CD4-positive, alpha-beta T cell treated with Interferon alpha-2 for 1 hour (primary cell): ENCODE results near the gene NOX5.
"Not testable (repeated sequence)": the region's sequence is repeated elsewhere in the genome, so short reads cannot be mapped to it uniquely, and the experiment has no call there.

Experiments used
- DNase-seq, 2 donors: peaks; one replicate each; pipeline ENCODE4 v3.0.0-alpha.2; 2020 to 2022

Gene NOX5, protein sequence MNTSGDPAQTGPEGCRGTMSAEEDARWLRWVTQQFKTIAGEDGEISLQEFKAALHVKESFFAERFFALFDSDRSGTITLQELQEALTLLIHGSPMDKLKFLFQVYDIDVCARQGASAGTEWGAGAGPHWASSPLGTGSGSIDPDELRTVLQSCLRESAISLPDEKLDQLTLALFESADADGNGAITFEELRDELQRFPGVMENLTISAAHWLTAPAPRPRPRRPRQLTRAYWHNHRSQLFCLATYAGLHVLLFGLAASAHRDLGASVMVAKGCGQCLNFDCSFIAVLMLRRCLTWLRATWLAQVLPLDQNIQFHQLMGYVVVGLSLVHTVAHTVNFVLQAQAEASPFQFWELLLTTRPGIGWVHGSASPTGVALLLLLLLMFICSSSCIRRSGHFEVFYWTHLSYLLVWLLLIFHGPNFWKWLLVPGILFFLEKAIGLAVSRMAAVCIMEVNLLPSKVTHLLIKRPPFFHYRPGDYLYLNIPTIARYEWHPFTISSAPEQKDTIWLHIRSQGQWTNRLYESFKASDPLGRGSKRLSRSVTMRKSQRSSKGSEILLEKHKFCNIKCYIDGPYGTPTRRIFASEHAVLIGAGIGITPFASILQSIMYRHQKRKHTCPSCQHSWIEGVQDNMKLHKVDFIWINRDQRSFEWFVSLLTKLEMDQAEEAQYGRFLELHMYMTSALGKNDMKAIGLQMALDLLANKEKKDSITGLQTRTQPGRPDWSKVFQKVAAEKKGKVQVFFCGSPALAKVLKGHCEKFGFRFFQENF

DNA sequence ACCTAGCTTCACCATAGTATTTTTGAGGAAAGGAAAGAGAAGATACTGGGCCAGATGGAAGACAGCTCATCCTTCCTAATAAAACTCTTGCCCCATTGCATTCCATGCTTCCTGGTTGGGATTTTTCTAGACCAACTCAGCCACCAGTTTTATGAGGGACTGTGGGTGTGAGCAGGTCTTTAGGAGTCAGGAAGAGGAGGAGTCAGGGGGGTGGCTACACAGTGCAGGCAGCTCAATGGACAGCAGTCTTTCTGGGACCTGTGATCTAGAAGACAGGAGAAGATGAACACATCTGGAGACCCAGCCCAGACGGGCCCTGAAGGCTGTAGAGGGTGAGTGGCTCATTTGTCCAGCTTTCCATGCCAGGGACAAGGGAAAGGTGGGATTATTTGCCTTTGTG lies at the start of gene NOX5:
TSS of gene NOX5 (plus strand) at position 242 of the 400 bp plus-strand sequence. CDS start at position 283, 41 bp downstream.
- DNase-seq, result no peak

DNA sequence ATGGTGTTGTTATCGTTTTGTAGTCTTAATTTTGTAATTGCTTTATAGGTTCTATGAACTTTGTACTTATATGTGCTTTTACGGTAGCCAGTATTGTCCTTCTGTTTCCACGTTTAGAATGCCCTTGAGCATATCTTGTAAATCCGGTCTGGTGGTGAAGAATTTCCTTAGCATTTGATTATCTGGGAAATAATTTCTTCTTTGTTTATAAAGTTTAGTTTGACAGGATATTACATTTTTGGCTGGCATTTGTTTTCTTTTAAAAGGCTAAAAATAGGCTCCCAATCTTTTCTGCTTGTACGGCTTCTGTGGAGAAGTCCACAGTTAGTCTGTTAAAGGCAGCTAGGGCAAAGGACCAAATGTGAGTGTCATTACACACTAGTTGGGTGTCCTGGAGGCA lies 47.5 kb upstream of the NOX5 start:
- DNase-seq, result no peak

DNA sequence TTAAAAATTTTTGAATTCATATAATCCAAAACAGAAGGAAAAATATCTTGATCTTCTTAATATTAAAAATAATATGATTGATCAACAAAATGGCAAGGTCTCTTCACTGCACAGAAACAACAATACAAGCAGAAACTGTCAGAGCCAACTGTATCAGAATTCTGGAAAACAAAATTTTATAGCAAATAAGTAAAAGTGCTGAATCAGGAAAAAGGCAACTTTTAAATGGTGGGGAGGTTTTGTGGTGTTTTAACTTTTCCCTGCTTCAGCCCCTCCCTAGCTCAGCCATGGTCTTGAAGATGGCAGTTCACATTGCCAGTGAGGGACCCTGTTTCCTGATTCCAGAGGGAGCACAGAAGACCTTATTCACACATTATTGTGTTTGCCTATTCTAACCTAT lies 46.5 kb upstream of the NOX5 start:
- DNase-seq, result no peak

DNA sequence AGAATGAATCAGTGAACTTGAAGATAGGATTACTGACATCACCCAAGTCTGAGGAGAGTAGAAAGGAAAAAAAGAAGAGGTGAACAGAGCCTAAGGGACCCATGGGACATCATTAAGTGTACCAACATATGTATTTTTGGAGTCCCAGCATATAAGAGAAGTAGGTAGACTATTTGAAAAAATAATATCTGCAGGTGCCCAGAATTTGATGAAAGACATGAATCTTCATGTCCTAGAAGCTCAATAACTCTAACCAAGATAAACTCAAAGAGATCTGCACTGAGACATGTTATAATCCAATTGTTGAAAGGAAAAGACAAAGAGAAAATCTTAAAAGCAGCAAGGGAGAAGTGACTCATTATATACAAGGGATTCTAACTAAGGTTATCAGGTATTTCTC lies 45.2 kb upstream of the NOX5 start:
- DNase-seq, result no peak

DNA sequence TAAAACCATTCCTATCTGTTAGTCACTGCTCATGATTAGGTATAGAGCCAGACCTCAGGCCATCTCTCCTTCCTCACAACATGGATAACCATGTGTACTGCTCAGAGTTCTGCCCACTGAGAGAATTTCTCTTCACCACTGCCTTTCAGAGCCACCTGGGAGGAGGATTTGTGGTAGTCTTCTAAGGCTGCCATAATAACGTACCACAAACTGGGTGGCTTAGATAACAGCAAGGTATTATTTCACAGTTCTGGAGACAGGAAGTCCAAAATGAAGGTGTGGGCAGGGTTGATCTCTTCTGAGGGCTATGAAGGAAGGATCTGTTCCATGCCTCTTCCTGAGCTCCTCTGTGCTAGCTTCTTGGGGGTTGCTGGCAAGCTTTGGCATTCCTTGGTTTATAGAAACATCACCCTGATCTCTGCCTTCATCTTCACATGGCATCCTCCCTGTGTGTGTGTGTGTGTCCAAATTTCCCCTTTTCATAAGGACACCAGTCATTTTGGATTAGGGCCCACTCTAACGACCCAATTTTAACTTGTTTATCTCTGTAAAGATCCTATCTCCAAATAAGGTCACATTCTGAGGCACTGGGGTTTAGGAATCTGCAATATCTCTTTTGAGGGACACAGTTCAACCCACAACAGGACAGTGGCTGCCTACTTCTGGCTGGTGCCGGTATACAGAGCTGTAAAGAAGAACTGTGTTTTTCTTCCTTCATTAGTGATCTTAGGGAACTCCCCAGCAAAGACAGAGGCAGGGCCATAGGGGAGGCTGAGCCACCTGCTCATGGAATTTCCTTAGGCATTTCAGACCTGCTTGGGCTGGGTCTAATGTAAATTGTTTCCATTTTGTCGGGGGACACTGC lies 42.1 kb upstream of the NOX5 start:
- DNase-seq, result no peak

DNA sequence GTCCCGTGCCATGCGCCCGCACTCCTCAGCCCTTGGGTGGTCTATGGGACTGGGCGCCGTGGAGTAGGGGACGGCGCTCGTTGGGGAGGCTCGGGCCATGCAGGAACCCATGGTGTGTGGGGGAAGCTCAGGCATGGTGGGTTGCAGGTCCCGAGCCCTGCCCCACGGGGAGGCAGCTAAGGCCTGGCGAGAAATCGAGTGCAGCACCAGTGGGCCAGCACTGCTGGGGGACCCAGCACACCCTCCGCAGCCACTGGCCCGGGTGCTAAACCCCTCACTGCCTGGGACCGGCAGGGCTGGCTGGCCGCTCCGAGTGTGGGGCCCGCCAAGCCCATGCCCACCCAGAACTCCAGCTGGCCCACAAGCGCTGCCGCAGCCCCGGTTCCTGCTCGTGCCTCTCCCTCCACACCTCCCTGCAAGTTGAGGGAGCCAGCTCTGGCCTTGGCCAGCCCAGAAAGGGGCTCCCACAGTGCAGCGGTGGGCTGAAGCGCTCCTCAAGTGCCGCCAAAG lies 38.8 kb upstream of the NOX5 start:
- not testable (repeated sequence) for DNase-seq

DNA sequence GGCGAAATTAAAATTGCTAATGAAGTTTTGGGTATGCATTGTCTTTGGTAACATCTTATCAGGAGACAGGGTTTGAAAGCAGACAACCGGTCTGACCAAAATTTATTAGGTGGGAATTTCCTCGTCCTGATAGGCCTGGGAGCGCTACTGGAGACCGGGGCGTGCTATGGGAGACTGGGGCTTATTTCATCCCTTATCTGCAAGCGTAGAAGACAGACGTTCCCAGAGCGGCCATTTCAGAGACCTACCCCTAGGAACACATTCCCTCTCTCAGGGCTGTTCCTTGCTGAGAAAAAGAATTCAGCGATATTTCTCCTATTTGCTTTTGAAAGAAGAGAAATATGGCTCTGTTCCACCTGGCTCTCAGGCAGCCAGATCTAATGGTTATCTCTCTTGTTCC lies 37.1 kb upstream of the NOX5 start:
- DNase-seq, result not testable (repeated sequence)

DNA sequence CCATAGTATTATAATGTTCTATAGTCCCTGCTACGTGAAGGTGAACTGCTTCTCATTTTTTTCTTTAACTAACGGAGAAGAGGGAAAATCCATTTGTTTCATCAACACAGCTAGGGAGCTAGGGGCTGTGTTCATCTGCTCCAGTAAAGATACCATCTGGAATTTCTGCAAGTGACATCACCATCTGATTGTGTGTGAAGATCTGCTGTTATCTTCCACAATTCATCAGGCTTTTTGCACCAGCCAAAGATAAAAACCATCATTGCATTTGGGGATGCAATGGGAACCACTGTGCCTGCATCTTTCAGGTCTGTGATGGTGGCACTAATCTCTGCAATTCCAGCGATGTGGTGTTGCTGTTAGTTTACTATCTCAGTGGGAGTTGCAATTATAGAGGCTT lies 35.5 kb upstream of the NOX5 start:
- no peak for DNase-seq

DNA sequence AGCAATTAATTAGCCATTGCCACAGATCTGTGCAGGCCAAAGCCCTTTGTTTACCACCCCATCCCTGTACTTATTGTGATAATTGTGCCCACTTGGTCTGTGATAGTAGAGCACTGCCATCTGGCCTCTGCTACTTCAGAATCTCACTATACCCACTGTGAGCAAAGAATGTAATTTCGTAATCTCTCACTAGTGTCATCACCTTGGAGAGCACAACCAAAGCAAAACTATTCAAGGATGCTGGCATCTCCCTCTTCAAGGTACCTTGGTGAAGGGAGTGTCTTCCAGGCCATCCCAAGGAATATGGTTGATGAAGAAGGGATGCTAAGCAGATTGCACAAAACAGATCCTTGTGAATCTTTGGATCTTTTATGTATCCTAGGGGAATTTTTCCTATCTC lies 34.7 kb upstream of the NOX5 start:
- no peak for DNase-seq

DNA sequence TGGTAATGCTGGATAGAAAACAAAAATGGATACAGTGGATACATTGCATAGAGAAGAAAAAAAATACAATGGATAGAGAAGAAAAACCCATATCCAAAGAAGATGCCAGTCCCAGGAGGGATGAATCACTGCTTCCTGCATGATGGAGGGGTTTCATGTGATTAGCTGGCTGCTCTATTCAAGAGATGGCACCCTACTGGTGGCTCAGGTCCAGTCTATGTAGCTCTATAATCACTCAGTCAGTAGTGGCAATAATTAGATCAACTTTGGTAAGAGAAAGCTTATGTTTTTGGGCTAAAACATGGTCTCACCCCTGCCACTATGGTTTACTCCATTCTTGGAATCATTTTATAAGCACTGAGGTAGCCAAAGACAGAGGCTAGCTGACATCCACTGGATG lies 33.7 kb upstream of the NOX5 start:
- no peak for DNase-seq

DNA sequence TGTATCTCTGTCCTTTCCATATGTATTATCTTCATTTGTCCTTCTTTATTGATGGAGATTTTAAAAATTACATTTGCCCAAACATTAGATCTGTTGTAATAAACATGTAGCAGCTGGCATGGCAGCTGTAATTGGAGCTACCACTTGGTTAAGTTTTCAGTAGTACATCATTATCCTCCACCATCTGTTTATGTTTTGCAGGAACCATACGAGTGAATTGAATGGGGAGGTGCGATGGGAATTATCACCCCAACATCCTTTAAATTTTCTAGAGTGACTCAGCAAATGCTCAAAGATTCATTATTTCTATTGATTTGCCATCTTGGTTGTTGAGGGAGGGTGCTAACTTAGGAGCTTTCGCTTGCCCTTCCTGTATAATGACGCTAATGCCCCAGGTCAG lies 32.6 kb upstream of the NOX5 start:
- DNase-seq, result no peak

DNA sequence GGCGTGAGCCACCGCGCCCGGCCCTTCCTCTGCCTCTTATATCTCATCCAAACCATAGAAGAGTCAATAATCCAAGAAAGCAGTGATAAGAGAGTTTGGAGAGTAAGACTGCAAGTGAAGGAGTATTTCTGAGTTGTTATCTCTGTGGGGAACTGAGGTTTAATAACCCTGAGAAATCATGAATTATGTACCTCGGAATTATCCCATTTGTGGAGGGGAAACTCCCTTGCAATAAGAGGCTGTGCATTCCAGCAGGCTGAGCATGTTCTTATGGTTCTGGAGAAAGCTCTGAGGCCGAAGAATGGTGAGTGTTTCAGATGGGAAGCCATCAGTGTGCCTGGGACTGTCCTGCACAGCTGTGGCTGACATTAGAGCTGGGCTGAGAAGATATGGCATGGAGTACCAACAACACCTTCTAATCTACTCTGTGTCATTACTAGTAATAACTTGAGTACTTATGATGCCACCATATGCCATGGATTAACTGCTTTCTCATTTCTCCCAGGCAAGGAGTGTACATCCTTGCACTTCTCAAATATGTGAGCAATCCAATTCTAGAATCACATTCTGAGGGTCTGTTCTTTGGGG lies 31.4 kb upstream of the NOX5 start:
- no peak for DNase-seq

DNA sequence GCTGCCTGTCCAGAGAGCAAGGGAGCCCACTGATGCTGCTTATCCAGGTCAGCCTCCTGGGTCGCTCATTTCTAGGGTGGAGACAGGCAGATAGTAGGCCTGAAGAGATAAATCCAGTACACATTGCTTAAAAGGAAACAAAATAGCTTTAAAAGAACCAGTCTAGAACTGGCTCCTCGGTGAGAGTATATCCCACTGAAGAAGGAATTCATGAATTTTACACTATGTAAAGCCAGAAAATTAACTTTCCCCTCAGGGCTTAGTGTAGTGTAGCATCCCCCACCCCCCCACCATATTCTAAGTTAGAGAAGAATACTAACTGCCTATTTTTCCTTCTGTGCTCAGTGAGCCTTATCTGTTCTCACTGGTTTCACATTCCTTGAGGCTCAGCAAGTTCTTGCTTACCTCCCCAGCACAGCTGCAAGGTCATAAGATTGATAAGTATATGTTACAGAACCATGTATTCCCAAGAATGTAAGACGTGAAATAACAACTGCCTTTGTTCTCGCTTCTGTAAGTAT lies 30.5 kb upstream of the NOX5 start:
- no peak for DNase-seq

DNA sequence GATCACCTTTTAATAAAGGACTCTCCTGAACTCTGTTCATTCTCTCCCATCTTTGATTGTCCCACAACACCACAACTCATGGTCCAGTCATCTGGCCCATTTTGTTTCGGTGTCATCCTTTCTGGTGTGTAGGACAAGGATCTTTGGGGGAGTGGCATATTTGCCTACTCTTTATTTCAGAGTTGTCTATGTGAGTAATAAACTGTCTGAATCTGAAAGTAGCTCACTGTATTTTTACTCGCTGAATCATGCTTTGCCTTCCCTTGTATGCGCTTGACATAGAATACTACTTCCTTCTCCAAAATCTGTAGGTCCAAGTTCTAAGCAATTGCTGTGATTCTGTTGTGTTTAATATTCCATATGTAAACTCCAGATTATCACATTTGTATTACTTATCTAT lies 29.9 kb upstream of the NOX5 start:
- no peak for DNase-seq

DNA sequence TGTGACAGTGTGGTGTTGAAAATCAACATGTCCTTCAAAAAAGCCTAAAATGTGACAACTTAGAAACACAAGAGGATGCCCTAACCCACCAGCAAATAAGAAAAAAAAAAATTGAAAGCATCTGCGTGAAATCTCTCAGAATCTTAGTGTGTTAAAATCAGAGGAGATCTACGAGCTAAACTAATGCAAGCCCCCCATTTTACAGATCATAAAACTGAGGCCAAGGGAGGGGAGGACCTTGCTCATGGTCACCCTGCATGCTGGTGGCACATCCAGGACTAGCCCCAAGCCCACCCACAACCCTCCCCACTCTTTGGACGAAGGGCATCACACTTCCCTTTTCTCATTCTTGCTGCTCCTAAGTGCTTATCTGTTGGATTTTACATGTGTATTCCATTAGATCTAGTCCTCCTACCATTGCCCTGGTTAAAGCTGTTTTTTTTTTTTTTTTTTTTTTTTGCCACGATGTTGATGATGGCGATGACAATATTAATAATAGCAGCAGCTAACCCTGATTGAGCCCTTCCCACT lies 29.1 kb upstream of the NOX5 start:
- no peak for DNase-seq

DNA sequence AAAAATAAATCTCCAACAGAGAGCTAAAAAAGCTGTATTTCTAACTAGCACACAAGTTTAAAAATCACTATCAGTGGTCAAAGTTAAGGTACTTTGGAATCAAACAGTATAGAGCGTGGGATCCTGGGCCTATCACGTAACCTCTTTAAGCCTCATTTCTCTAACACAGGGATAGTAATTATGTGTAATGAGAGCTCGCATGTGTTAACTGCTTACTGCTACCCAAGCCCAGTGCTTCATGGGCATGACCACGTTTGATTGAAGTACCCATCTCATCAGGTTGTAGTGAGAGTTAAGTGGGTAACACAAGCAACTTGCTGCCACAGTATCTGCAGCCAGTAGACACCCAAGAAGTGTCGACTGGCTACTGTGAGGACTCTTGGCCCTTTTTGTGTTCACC lies 28.2 kb upstream of the NOX5 start:
- no peak for DNase-seq

DNA sequence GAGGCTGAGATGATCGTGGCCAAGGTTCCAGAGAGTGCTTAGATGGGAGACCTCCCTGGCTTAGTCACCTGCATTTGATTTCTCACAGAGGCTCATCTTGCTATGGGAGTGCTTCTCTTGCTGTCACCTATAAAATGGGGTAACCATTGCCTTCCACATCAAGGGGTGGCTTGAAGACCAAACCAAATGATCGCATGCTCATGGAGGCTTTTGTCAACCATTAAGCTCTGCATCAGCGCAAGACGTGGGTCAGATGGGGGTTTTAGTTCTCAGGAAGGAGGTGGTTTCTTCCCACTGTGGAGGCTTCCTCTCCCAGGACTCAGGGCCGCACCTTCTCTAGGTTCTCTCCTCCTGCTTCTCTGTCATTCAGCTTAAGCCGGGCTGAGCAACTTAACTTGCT lies 27.4 kb upstream of the NOX5 start:
- no peak for DNase-seq

DNA sequence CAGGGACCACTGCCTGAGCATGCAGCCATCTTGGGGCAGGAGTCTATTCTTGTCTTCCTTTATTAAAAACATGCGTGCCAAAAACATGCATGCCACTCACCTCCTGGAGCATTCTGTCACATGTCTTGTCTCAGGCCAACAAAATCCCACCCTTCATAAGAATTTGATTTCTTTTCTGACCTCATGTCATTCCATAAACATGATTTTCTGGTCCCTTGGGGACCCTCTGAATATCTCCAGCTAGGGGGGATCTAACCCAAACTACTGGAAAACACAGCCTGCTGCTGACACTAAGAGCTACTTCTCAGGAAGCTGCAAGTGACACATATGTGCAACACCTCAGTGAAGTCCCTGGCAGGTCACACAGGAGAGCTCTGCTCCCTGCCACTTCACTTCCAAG lies 26.8 kb upstream of the NOX5 start:
- DNase-seq, result no peak

DNA sequence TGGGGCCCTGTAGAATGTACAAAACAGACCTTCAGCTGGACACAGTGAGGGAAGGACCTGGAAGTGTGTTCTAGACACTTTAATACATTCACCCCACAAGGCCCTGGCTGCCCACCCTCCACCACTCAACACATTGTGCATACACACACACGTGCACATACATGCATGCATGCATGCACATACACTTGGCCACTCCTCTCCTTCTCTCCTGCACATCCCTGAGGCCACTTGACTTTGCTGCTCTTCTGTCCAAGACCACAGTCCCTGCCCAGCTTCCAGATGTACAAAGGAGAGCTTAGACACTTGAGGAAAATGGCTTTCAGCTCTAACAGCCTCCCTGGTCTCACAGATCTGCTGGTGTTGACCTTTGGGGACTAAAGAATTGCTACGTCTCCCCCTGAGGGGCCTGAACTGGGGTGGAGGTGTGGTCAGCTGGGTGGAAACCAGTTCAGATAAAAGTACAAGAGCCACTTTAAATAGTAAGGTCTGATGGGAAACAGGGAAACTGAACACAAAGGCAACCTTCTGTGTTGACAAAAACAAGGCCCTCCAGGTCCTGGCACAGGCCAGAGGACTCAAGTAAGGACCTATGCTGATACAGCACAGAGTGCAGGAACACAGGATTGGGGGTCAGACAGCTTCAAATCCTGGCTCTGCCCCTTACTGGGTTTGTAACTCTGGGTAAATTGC lies 24.8 kb upstream of the NOX5 start:
- DNase-seq, result no peak

DNA sequence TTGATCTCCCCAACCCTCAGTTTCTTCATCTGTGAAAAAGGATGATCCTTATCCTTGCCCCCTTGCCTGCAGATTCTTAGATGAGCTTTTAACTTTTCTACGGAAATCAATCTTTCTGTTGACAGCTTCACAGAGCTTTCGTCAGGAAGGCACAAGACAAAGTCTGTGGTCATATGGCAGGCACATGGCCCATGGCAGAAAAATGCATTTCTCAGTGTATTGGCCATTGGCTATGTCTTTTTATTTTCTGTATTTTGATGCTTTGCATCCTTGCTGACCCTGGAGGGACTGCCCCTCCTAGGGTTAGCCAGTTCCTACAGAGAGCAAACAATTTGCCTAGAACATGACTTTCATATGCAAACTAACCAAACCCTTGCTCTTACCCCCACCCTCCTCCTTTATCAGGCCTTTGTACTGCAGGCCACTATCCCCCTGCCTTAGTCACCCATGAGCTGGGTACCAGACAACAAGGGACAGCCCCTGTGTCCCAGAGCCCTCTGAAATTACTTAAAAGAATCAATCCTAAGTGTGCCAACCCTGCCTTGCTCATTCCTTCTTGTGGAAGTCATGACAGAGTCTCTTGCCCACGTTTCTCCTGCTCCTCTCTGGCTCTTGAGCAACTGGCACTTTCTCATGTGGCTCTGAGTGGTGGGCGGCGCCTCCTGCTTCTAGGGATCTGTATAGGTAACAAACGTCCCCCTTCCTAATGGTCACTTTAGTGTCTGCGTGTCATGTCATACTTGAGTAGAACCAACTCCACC lies 24.1 kb upstream of the NOX5 start:
- no peak for DNase-seq

DNA sequence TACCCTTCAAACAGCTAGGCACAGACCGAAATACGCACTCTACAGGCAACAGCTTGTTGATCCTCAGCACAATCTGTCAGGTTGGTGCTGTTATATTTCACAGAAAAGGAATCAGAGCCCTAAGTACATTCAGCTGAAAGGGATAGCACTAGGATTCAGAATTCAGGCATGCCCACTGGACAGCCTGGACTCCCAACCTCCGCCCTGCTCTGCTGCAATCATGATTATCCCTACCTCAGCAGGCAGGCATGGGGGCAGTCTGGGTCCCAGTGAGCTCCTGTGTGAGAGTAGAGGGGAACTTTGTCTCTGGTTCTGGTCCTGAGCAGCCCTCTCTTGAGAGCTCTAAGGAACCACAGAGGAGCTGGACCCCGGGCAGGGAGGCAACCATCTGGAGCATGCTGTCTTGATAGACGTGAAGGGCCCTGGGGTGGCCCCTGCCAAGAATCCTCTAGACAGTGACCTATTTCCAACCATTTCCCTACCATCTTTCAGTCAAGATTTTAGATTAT lies 23.4 kb upstream of the NOX5 start:
- DNase-seq, result no peak
